H9 (cell line): ENCODE measurements around the gene GCNT1. TPM values are rescaled to one million over a fixed set of nuclear protein-coding genes. Genes with fewer than 3 reads are reported as not detected.

Experiments
- DNase-seq: peaks from one replicate; pipeline ENCODE4 v3.0.0-alpha.2; 2017
- H2AFZ ChIP-seq: one replicate; pipeline ENCODE4 v1.6.1; 2013; ENCODE audit warnings: mild to moderate bottlenecking, low read length, control low read depth, moderate library complexity
- H2AK5ac ChIP-seq: 2 replicates; pipeline ENCODE4 v1.6.1; 2013; ENCODE audit warnings: low read length, control low read depth, mixed read lengths; ENCODE audit not compliant: insufficient read length
- H2BK120ac ChIP-seq: one replicate; pipeline ENCODE4 v1.6.1; 2013; ENCODE audit warnings: low read depth, mild to moderate bottlenecking, low read length, control low read depth, inconsistent platforms; ENCODE audit not compliant: poor library complexity, severe bottlenecking
- H2BK12ac ChIP-seq: 2 replicates; pipeline ENCODE4 v1.6.1; 2013; ENCODE audit warnings: low read length, control low read depth, mixed read lengths, low read depth; ENCODE audit not compliant: insufficient read length
- H2BK15ac ChIP-seq: 2 replicates; pipeline ENCODE4 v1.6.1; 2013; ENCODE audit warnings: low read depth, low read length, control low read depth
- H2BK20ac ChIP-seq: one replicate; pipeline ENCODE4 v1.6.1; 2013; ENCODE audit warnings: low read depth, mild to moderate bottlenecking, low read length, control low read depth, inconsistent platforms; ENCODE audit not compliant: poor library complexity, severe bottlenecking
- H2BK5ac ChIP-seq: 2 replicates; pipeline ENCODE4 v1.6.1; 2013; ENCODE audit warnings: low read length, control low read depth, mixed read lengths; ENCODE audit not compliant: insufficient read length
- H3K14ac ChIP-seq: 2 replicates; pipeline ENCODE4 v1.6.1; 2013; ENCODE audit warnings: low read length, control low read depth; ENCODE audit not compliant: insufficient read depth
- H3K18ac ChIP-seq: 2 replicates; pipeline ENCODE4 v1.6.1; 2013; ENCODE audit warnings: low read depth, mild to moderate bottlenecking, mixed read lengths, low read length, control low read depth; ENCODE audit not compliant: insufficient read length
- H3K23ac ChIP-seq: 2 replicates; pipeline ENCODE4 v1.6.1; 2013; ENCODE audit warnings: low read length, control low read depth, mixed read lengths, low read depth; ENCODE audit not compliant: insufficient read length
- H3K23me2 ChIP-seq: 2 replicates; pipeline ENCODE4 v1.6.1; 2013; ENCODE audit warnings: low read depth, mild to moderate bottlenecking, mixed read lengths, low read length, control low read depth; ENCODE audit not compliant: insufficient read length, poor library complexity, severe bottlenecking
- H3K27ac ChIP-seq: 2 replicates; pipeline ENCODE4 v1.5.1; 2013; ENCODE audit warnings: low read length, control low read depth, mixed read lengths, low read depth; ENCODE audit not compliant: insufficient read length
- H3K27me3 ChIP-seq: 2 replicates; pipeline ENCODE4 v1.6.1; 2013; ENCODE audit warnings: low read length, control low read depth, inconsistent platforms; ENCODE audit not compliant: insufficient read depth
- H3K4ac ChIP-seq: 2 replicates; pipeline ENCODE4 v1.6.1; 2013; ENCODE audit warnings: low read depth, mild to moderate bottlenecking, control low read depth, inconsistent platforms, low read length, moderate library complexity
- H3K4me1 ChIP-seq: 2 replicates; pipeline ENCODE4 v1.6.1; 2013; ENCODE audit warnings: low read length, control low read depth, inconsistent platforms; ENCODE audit not compliant: insufficient read depth
- H3K4me2 ChIP-seq: 2 replicates; pipeline ENCODE4 v1.6.1; 2013; ENCODE audit warnings: low read length, control low read depth, mixed read lengths; ENCODE audit not compliant: insufficient read length, insufficient read depth
- H3K56ac ChIP-seq: 2 replicates; pipeline ENCODE4 v1.6.1; 2013; ENCODE audit warnings: low read depth, mild to moderate bottlenecking, mixed read lengths, low read length, control low read depth; ENCODE audit not compliant: insufficient read length
- H3K79me1 ChIP-seq: 2 replicates; pipeline ENCODE4 v1.6.1; 2013; ENCODE audit warnings: low read depth, mild to moderate bottlenecking, moderate library complexity, low read length, control low read depth, inconsistent platforms; ENCODE audit not compliant: insufficient read depth, poor library complexity, severe bottlenecking
- H3K79me2 ChIP-seq: 2 replicates; pipeline ENCODE4 v1.6.1; 2013; ENCODE audit warnings: low read length, control low read depth, inconsistent platforms; ENCODE audit not compliant: insufficient read depth
- H3K9ac ChIP-seq: 2 replicates; pipeline ENCODE4 v1.6.1; 2013; ENCODE audit warnings: low read length, control low read depth, mixed read lengths; ENCODE audit not compliant: insufficient read length; ENCODE audit errors: extremely low read depth
- H3K9me3 ChIP-seq: one replicate; pipeline ENCODE4 v1.6.1; 2013; ENCODE audit warnings: low read depth, low read length, inconsistent platforms; ENCODE audit not compliant: control insufficient read depth
- H3T11ph ChIP-seq: one replicate; pipeline ENCODE4 v1.6.1; 2013; ENCODE audit warnings: mild to moderate bottlenecking, low read length, control low read depth, inconsistent platforms
- H4K20me1 ChIP-seq: one replicate; pipeline ENCODE4 v1.6.1; 2013; ENCODE audit not compliant: control insufficient read depth, insufficient read length, insufficient read depth
- H4K5ac ChIP-seq: 2 replicates; pipeline ENCODE4 v1.6.1; 2013; ENCODE audit warnings: low read depth, mild to moderate bottlenecking, mixed read lengths, low read length, control low read depth; ENCODE audit not compliant: insufficient read length
- H4K8ac ChIP-seq: replicated peaks from 2 replicates; pipeline ENCODE4 v1.6.1; 2013; ENCODE audit warnings: low read length, control low read depth, mixed read lengths, low read depth; ENCODE audit not compliant: insufficient read length
- H4K91ac ChIP-seq: 2 replicates; pipeline ENCODE4 v1.6.1; 2013; ENCODE audit warnings: low read depth, mild to moderate bottlenecking, moderate library complexity, mixed read lengths, low read length, control low read depth; ENCODE audit not compliant: insufficient read length
- H3K27ac Mint-ChIP-seq, 3 experiments: 2 replicates in 2 of 3; 3 replicates in 1 of 3; pipeline ENCODE4 v1.8.0; 2020 to 2021; ENCODE audit warnings: mixed read lengths in 3 of 3, mild to moderate bottlenecking in 1 of 3, moderate library complexity in 1 of 3
- H3K27me3 Mint-ChIP-seq: 2 replicates; pipeline ENCODE4 v1.8.0; 2021; ENCODE audit warnings: low read depth, mild to moderate bottlenecking, moderate library complexity, mixed read lengths
- H3K36me3 Mint-ChIP-seq, 3 experiments: 2 replicates in 2 of 3; 3 replicates in 1 of 3; pipeline ENCODE4 v1.8.0; 2020 to 2021; ENCODE audit warnings: low read depth in 3 of 3, mixed read lengths in 3 of 3; ENCODE audit not compliant: insufficient read depth in 1 of 3
- H3K4me1 Mint-ChIP-seq, 2 experiments: 2 replicates each; pipeline ENCODE4 v1.8.0; 2020; ENCODE audit warnings: mixed read lengths in 2 of 2
- H3K4me3 Mint-ChIP-seq, 2 experiments: 2 replicates in 1 of 2; 3 replicates in 1 of 2; pipeline ENCODE4 v1.8.0; 2020 to 2021; ENCODE audit warnings: mild to moderate bottlenecking in 2 of 2, mixed read lengths in 2 of 2, moderate library complexity in 1 of 2
- H3K9me3 Mint-ChIP-seq, 2 experiments: 2 replicates in 1 of 2; 3 replicates in 1 of 2; pipeline ENCODE4 v1.8.0; 2020; ENCODE audit warnings: mild to moderate bottlenecking in 2 of 2, mixed read lengths in 2 of 2, moderate library complexity in 1 of 2
- CTCF ChIP-seq: fragments of 200-600 bp; sonication (generic); conservative IDR thresholded peaks from 3 replicates; pipeline ENCODE4 v1.8.0; 2021; ENCODE audit warnings: antibody characterized with exemption, mild to moderate bottlenecking
- WGBS: extraction: QIAGEN DNeasy Blood & Tissue Kit; methylation state at CpG from one replicate; pipeline ENCODE4 v1.1.7; 2013; ENCODE audit warnings: missing lambda C conversion rate, low lambda C conversion rate, mixed read lengths; ENCODE audit not compliant: insufficient read length; ENCODE audit errors: extremely low coverage; 5-methylcytosine and 5-hydroxymethylcytosine counted together
- total RNA-seq: library from RNA; stranded (reverse); gene quantifications from 2 replicates; pipeline ENCODE4 v1.2.1, GENCODE V29; 2021

Gene GCNT1
- total RNA-seq, 1 experiment from 2014 or later, result 35.6 TPM

GRCh38 chr9:76425677-76426453 lies 33.1 kb upstream of the GCNT1 start:
- Histone ChIP-seq H3K4me1 (no peaks in the 10 kb centered on the region), H3K56ac (no peak overlapping the region), H4K20me1 (no peaks in the 10 kb centered on the region), H3K23me2 (no peaks in the 10 kb centered on the region), H3K4ac (no peak overlapping the region), H2BK5ac (no peak overlapping the region), H3K79me2 (no peaks in the 10 kb centered on the region), H3K14ac (no peak overlapping the region), H3K9ac (no peak overlapping the region), H2AFZ (no peak overlapping the region), H4K5ac (no peak overlapping the region), H3T11ph (no peak overlapping the region), H4K8ac (no peak overlapping the region), H3K27ac (no peak overlapping the region), H3K9me3 (no peaks in the 10 kb centered on the region), H2BK12ac (no peak overlapping the region), H3K18ac (no peak overlapping the region), H2BK120ac (no peak overlapping the region), H3K27me3 (no peaks in the 10 kb centered on the region), H3K23ac (no peak overlapping the region), H2BK15ac (no peak overlapping the region), H2AK5ac (no peak overlapping the region), H3K4me2 (no peak overlapping the region), H4K91ac (no peak overlapping the region), H3K79me1 (no peaks in the 10 kb centered on the region), H2BK20ac (no peak overlapping the region)
- no CpG with 5 or more reads among the region's 8 CpGs for WGBS
- Mint-ChIP-seq H3K4me3 (no peak overlapping the region), H3K4me1 (no peaks in the 10 kb centered on the region), H3K27me3 (no peaks in the 10 kb centered on the region), H3K9me3 (no peaks in the 10 kb centered on the region), H3K27ac (no peak overlapping the region), H3K36me3 (no peaks in the 10 kb centered on the region)
- no peak for TF ChIP-seq CTCF
- DNase-seq, result no peak
